SH-SY5Y (cell line): ENCODE data around the gene CELA3A.

Source experiments
- GATA2 ChIP-seq: IDR thresholded peaks from 2 replicates; pipeline ENCODE4 v1.6.1; 2011; ENCODE audit warnings: mild to moderate bottlenecking, low read depth, low read length
- GATA3 ChIP-seq: IDR thresholded peaks from 2 replicates; pipeline ENCODE4 v1.6.1; 2011; ENCODE audit warnings: low read depth, mild to moderate bottlenecking, low read length, moderate library complexity

- TF ChIP-seq GATA2 (no peak), GATA3 (no peak)
These were observed 55.5 kb downstream of the CELA3A start for GRCh38 chr1:22056936-22057335.
